HepG2 (cell line): ENCODE data around the gene MRPL27. TPM values are rescaled to one million over a fixed set of nuclear protein-coding genes. Genes with fewer than 3 reads are reported as not detected.
A peak's percentile ranks its signal among the peaks of the same experiment; 100 is the strongest.

Experiments used
- BHLHE40 ChIP-seq: IDR thresholded peaks from 2 replicates; pipeline ENCODE4 v1.6.1; 2011; ENCODE audit warnings: low read length, improper control_type of control experiment
- ELF1 ChIP-seq: sonication (generic); formaldehyde crosslinking; IDR thresholded peaks from 2 replicates; pipeline ENCODE4 v1.4.0; 2020; ENCODE audit warnings: missing genetic modification reagents
- KDM3A ChIP-seq: IDR thresholded peaks from 2 replicates; pipeline ENCODE4 v1.6.1; 2018; ENCODE audit warnings: low read depth, missing compliant biosample characterization
- KDM5B ChIP-seq: sonication (generic); formaldehyde crosslinking; IDR thresholded peaks from 2 replicates; pipeline ENCODE4 v1.4.0; 2020; ENCODE audit warnings: missing genetic modification reagents, mild to moderate bottlenecking, borderline replicate concordance
- RARA ChIP-seq: IDR thresholded peaks from 2 replicates; pipeline ENCODE4 v1.6.1; 2016; ENCODE audit warnings: missing genetic modification reagents, missing compliant biosample characterization
- RORA ChIP-seq: sonication (generic); formaldehyde crosslinking; IDR thresholded peaks from 2 replicates; pipeline ENCODE4 v1.5.0; 2020; ENCODE audit warnings: mild to moderate bottlenecking, missing genetic modification reagents, moderate library complexity
- ZNF563 ChIP-seq: sonication (generic); formaldehyde crosslinking; IDR thresholded peaks from 2 replicates; pipeline ENCODE4 v1.8.0; 2022; ENCODE audit warnings: mild to moderate bottlenecking, moderate library complexity, missing genetic modification reagents
- ZNF644 ChIP-seq: IDR thresholded peaks from 2 replicates; pipeline ENCODE4 v1.6.1; 2016; ENCODE audit warnings: low read depth
- polyA plus RNA-seq, 8 experiments: library from polyadenylated mRNA; depleted of rRNA in 3 of 8; stranded (reverse) in 7 of 8; unstranded in 1 of 8; fragments of >200 nt; fragmentation: Illumina TruSeq in 4 of 8; extraction: Trizol in 4 of 8; gene quantifications; 2 replicates each; pipeline versions ENCODE4 v1.2.1 to v1.2.3, GENCODE V29; 2011 to 2016; ENCODE audit warnings: low read depth in 4 of 8, missing spikeins in 1 of 8, mixed read lengths in 1 of 8; ENCODE audit not compliant: insufficient read depth in 1 of 8
- total RNA-seq, 5 experiments: library from RNA; depleted of rRNA; stranded (reverse); fragments of >200 nt; fragmentation: Illumina TruSeq; extraction: Trizol; gene quantifications; 2 replicates each; pipeline ENCODE4 v1.2.3, GENCODE V29; 2016; ENCODE audit warnings: low read depth in 1 of 5
- TF ChIP-seq, protein P1 (sequence below): sonication (generic); formaldehyde crosslinking; IDR thresholded peaks from 2 replicates; pipeline ENCODE4; 2020; ENCODE audit warnings: missing genetic modification reagents, mild to moderate bottlenecking, borderline replicate concordance
- TF ChIP-seq, protein P2 (sequence below): sonication (generic); formaldehyde crosslinking; IDR thresholded peaks from 2 replicates; pipeline ENCODE4 v1.4.0; 2020; ENCODE audit warnings: missing genetic modification reagents
- TF ChIP-seq, protein P3 (sequence below): sonication (generic); IDR thresholded peaks from 2 replicates; pipeline ENCODE4 v1.6.1; 2016; ENCODE audit warnings: low read depth, borderline replicate concordance
- TF ChIP-seq, protein P4 (sequence below): sonication (generic); formaldehyde crosslinking; IDR thresholded peaks from 2 replicates; pipeline ENCODE4 v1.5.0; 2020; ENCODE audit warnings: mild to moderate bottlenecking, missing genetic modification reagents
- TF ChIP-seq, protein P5 (sequence below): sonication (generic); formaldehyde crosslinking; conservative IDR thresholded peaks from 2 replicates; pipeline ENCODE4 v1.5.0; 2020; ENCODE audit warnings: missing genetic modification reagents

Gene MRPL27
- total and polyA plus RNA-seq, 2 of the 13 experiments (the other 11 are each of a cell fraction or from before 2014, with no cell fraction given): 137 to 217 TPM

DNA sequence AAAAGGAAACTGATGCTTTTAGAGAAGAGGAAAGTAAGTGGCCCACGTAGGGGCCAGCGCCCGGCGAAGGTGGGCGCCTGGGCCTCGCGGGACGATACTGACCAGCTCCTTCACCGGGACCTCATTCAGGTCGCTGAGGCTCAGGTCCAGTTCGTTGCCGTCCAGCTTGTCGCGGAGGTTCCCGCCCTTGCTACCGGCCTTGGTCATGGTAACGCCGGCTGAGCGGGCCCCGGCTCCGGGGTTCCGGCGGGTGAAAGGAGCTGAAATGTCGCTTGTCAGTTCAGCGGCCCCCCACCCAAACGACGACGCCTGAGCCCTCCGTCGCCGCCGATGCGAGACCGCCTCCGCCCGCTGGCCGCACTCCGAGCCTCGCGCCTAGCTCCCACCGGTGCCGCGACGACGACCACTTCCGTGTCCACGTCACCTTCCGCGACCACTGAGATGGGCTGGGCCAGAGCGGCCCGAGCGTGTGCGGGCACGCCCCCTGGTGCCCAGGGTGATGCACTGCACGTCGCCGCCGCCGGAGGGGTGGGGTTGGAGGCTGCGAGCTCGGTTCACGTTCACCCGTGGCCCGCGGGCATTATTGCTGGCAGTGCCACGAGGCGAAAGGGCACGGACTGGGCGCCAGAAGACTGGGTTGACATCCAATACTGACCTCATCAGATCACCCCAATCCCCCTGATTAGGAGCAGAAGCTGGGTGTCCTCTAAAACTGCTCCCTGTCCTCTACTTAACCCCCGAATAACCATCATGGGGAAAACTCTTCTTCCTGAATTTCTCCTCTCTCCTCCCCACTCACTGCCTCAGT, 24.3 kb upstream of the MRPL27 start, which contains the start of gene LRRC59 (continued):
- TF ChIP-seq, protein P1, sequence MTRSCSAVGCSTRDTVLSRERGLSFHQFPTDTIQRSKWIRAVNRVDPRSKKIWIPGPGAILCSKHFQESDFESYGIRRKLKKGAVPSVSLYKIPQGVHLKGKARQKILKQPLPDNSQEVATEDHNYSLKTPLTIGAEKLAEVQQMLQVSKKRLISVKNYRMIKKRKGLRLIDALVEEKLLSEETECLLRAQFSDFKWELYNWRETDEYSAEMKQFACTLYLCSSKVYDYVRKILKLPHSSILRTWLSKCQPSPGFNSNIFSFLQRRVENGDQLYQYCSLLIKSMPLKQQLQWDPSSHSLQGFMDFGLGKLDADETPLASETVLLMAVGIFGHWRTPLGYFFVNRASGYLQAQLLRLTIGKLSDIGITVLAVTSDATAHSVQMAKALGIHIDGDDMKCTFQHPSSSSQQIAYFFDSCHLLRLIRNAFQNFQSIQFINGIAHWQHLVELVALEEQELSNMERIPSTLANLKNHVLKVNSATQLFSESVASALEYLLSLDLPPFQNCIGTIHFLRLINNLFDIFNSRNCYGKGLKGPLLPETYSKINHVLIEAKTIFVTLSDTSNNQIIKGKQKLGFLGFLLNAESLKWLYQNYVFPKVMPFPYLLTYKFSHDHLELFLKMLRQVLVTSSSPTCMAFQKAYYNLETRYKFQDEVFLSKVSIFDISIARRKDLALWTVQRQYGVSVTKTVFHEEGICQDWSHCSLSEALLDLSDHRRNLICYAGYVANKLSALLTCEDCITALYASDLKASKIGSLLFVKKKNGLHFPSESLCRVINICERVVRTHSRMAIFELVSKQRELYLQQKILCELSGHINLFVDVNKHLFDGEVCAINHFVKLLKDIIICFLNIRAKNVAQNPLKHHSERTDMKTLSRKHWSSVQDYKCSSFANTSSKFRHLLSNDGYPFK: peak; percentile 93
- TF ChIP-seq, protein P2, sequence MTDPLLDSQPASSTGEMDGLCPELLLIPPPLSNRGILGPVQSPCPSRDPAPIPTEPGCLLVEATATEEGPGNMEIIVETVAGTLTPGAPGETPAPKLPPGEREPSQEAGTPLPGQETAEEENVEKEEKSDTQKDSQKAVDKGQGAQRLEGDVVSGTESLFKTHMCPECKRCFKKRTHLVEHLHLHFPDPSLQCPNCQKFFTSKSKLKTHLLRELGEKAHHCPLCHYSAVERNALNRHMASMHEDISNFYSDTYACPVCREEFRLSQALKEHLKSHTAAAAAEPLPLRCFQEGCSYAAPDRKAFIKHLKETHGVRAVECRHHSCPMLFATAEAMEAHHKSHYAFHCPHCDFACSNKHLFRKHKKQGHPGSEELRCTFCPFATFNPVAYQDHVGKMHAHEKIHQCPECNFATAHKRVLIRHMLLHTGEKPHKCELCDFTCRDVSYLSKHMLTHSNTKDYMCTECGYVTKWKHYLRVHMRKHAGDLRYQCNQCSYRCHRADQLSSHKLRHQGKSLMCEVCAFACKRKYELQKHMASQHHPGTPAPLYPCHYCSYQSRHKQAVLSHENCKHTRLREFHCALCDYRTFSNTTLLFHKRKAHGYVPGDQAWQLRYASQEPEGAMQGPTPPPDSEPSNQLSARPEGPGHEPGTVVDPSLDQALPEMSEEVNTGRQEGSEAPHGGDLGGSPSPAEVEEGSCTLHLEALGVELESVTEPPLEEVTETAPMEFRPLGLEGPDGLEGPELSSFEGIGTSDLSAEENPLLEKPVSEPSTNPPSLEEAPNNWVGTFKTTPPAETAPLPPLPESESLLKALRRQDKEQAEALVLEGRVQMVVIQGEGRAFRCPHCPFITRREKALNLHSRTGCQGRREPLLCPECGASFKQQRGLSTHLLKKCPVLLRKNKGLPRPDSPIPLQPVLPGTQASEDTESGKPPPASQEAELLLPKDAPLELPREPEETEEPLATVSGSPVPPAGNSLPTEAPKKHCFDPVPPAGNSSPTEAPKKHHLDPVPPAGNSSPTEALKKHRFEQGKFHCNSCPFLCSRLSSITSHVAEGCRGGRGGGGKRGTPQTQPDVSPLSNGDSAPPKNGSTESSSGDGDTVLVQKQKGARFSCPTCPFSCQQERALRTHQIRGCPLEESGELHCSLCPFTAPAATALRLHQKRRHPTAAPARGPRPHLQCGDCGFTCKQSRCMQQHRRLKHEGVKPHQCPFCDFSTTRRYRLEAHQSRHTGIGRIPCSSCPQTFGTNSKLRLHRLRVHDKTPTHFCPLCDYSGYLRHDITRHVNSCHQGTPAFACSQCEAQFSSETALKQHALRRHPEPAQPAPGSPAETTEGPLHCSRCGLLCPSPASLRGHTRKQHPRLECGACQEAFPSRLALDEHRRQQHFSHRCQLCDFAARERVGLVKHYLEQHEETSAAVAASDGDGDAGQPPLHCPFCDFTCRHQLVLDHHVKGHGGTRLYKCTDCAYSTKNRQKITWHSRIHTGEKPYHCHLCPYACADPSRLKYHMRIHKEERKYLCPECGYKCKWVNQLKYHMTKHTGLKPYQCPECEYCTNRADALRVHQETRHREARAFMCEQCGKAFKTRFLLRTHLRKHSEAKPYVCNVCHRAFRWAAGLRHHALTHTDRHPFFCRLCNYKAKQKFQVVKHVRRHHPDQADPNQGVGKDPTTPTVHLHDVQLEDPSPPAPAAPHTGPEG: no peak; the same call in none of the 2 replicates
- peak; percentile 100 for TF ChIP-seq KDM3A
- TF ChIP-seq, protein P3, sequence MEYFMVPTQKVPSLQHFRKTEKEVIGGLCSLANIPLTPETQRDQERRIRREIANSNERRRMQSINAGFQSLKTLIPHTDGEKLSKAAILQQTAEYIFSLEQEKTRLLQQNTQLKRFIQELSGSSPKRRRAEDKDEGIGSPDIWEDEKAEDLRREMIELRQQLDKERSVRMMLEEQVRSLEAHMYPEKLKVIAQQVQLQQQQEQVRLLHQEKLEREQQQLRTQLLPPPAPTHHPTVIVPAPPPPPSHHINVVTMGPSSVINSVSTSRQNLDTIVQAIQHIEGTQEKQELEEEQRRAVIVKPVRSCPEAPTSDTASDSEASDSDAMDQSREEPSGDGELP: peak; percentile 70; the same call in 1 of the 2 replicates
- TF ChIP-seq, protein P4, sequence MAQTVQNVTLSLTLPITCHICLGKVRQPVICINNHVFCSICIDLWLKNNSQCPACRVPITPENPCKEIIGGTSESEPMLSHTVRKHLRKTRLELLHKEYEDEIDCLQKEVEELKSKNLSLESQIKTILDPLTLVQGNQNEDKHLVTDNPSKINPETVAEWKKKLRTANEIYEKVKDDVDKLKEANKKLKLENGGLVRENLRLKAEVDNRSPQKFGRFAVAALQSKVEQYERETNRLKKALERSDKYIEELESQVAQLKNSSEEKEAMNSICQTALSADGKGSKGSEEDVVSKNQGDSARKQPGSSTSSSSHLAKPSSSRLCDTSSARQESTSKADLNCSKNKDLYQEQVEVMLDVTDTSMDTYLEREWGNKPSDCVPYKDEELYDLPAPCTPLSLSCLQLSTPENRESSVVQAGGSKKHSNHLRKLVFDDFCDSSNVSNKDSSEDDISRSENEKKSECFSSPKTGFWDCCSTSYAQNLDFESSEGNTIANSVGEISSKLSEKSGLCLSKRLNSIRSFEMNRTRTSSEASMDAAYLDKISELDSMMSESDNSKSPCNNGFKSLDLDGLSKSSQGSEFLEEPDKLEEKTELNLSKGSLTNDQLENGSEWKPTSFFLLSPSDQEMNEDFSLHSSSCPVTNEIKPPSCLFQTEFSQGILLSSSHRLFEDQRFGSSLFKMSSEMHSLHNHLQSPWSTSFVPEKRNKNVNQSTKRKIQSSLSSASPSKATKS (CRISPR knock-in tag): peak; percentile 54; the same call in 1 of the 2 replicates
- no peak for TF ChIP-seq RORA (CRISPR knock-in tag)
- peak; percentile 99 for TF ChIP-seq KDM5B (CRISPR knock-in tag)
- TF ChIP-seq ELF1 (CRISPR knock-in tag): peak; percentile 100
- TF ChIP-seq ZNF563: peak; percentile 99
- TF ChIP-seq BHLHE40: peak; percentile 74; the same call in 1 of the 2 replicates
- TF ChIP-seq ZNF644 (CRISPR knock-in tag): peak; percentile 39; the same call in 1 of the 2 replicates
- TF ChIP-seq RARA (CRISPR knock-in tag): peak; percentile 85
- TF ChIP-seq, protein P5, sequence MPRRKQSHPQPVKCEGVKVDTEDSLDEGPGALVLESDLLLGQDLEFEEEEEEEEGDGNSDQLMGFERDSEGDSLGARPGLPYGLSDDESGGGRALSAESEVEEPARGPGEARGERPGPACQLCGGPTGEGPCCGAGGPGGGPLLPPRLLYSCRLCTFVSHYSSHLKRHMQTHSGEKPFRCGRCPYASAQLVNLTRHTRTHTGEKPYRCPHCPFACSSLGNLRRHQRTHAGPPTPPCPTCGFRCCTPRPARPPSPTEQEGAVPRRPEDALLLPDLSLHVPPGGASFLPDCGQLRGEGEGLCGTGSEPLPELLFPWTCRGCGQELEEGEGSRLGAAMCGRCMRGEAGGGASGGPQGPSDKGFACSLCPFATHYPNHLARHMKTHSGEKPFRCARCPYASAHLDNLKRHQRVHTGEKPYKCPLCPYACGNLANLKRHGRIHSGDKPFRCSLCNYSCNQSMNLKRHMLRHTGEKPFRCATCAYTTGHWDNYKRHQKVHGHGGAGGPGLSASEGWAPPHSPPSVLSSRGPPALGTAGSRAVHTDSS (CRISPR knock-in tag): peak; percentile 99; the same call in 1 of the 2 replicates
